IMR-90 (cell line): ENCODE measurements around the gene ZNF827. TPM values are rescaled to one million over a fixed set of nuclear protein-coding genes. Genes with fewer than 3 reads are reported as not detected.
A peak's percentile ranks its signal among the peaks of the same experiment; 100 is the strongest.

Experiments used
- ATAC-seq: fragments of 200-7000 bp; cut with Tn5 transposase; 2 replicates; pipeline ENCODE4 v1.9.1; 2020; ENCODE audit warnings: low read depth, mild to moderate bottlenecking, moderate library complexity
- BruUV-seq: library from RNA; stranded (reverse); fragments of 400-500 nt; replicated peaks from 2 replicates; lab custom pipeline; 2021; lab: Mats Ljungman, UMichigan
- CTCF ChIA-PET: fragments of 300-600 bp; formaldehyde crosslinking; extraction: SDS; loops from one replicate; lab custom pipeline; 2021; ENCODE audit warnings: antibody characterized with exemption; lab: Yijun Ruan, JAX
- POLR2A ChIA-PET: fragments of 300-600 bp; sonication (Branson Sonifier 250); formaldehyde crosslinking; loops from one replicate; lab custom pipeline; 2022; ENCODE audit warnings: antibody characterized with exemption; ENCODE audit not compliant: unreplicated experiment; lab: Charles Lee
- DNase-seq: peaks from one replicate; pipeline ENCODE4 v3.0.0; 2013
- H2AFZ ChIP-seq: replicated peaks from 2 replicates; pipeline ENCODE3; 2013; ENCODE audit warnings: low read length, mild to moderate bottlenecking; ENCODE audit not compliant: poor library complexity
- H2AK5ac ChIP-seq: 2 replicates; pipeline ENCODE4 v1.6.1; 2013; ENCODE audit warnings: low read depth, low read length, inconsistent platforms
- H2AK9ac ChIP-seq: replicated peaks from 2 replicates; pipeline ENCODE3; 2013; ENCODE audit warnings: mild to moderate bottlenecking, low read depth, low read length, moderate library complexity; ENCODE audit not compliant: poor library complexity
- H2BK120ac ChIP-seq: 2 replicates; pipeline ENCODE4 v1.6.1; 2013; ENCODE audit warnings: low read depth, low read length, inconsistent platforms
- H2BK15ac ChIP-seq: 3 replicates; pipeline ENCODE4 v1.6.1; 2013; ENCODE audit warnings: low read depth, low read length, inconsistent platforms
- H2BK20ac ChIP-seq: 2 replicates; pipeline ENCODE4 v1.6.1; 2013; ENCODE audit warnings: low read depth, mild to moderate bottlenecking, inconsistent platforms, low read length, moderate library complexity
- H2BK5ac ChIP-seq: 2 replicates; pipeline ENCODE4 v1.6.1; 2013; ENCODE audit warnings: mild to moderate bottlenecking, low read depth, low read length, inconsistent platforms; ENCODE audit not compliant: poor library complexity, severe bottlenecking
- H3K14ac ChIP-seq: replicated peaks from 2 replicates; pipeline ENCODE4 v1.6.1; 2013; ENCODE audit warnings: low read depth, low read length, inconsistent platforms
- H3K18ac ChIP-seq: 2 replicates; pipeline ENCODE4 v1.6.1; 2013; ENCODE audit warnings: low read depth, low read length, control low read depth
- H3K23ac ChIP-seq: 2 replicates; pipeline ENCODE4 v1.6.1; 2013; ENCODE audit warnings: low read depth, low read length, inconsistent platforms
- H3K27ac ChIP-seq: 2 replicates; pipeline ENCODE4 v1.5.1; 2013; ENCODE audit warnings: mild to moderate bottlenecking, control low read depth, low read length; ENCODE audit not compliant: insufficient read depth
- H3K27me3 ChIP-seq: 2 replicates; pipeline ENCODE4 v1.6.1; 2013; ENCODE audit warnings: low read length; ENCODE audit not compliant: control insufficient read depth, insufficient read depth
- H3K36me3 ChIP-seq: 2 replicates; pipeline ENCODE4 v1.6.1; 2013; ENCODE audit warnings: low read length, mixed read lengths; ENCODE audit not compliant: control insufficient read depth, insufficient read depth
- H3K4ac ChIP-seq: 2 replicates; pipeline ENCODE4 v1.6.1; 2013; ENCODE audit warnings: low read depth, low read length, inconsistent platforms
- H3K4me1 ChIP-seq: 2 replicates; pipeline ENCODE4 v1.6.1; 2013; ENCODE audit warnings: low read length, mixed read lengths; ENCODE audit not compliant: control insufficient read depth, insufficient read depth
- H3K4me2 ChIP-seq: 2 replicates; pipeline ENCODE4 v1.6.1; 2013; ENCODE audit warnings: low read depth, mild to moderate bottlenecking, control low read depth, low read length, moderate library complexity
- H3K4me3 ChIP-seq: 2 replicates; pipeline ENCODE4 v1.5.1; 2013; ENCODE audit warnings: low read depth, mild to moderate bottlenecking, control low read depth, low read length, moderate library complexity; ENCODE audit not compliant: insufficient read depth
- H3K56ac ChIP-seq: 2 replicates; pipeline ENCODE4 v1.6.1; 2013; ENCODE audit warnings: low read length, inconsistent platforms; ENCODE audit not compliant: insufficient read depth; ENCODE audit errors: extremely low read depth
- H3K79me1 ChIP-seq, 2 experiments: 2 replicates each; pipeline ENCODE4 v1.6.1; 2013; ENCODE audit warnings: low read length in 2 of 2, inconsistent platforms in 1 of 2, low read depth in 1 of 2
- H3K9ac ChIP-seq: 2 replicates; pipeline ENCODE4 v1.6.1; 2013; ENCODE audit warnings: low read depth, low read length, control low read depth
- H3K9me1 ChIP-seq: 2 replicates; pipeline ENCODE4 v1.6.1; 2013; ENCODE audit warnings: low read length, inconsistent platforms; ENCODE audit not compliant: insufficient read depth
- H3K9me3 ChIP-seq: 2 replicates; pipeline ENCODE4 v1.6.1; 2013; ENCODE audit warnings: low read length; ENCODE audit not compliant: control insufficient read depth, insufficient read depth
- H4K20me1 ChIP-seq: 2 replicates; pipeline ENCODE4 v1.6.1; 2013; ENCODE audit warnings: low read length, inconsistent platforms; ENCODE audit not compliant: insufficient read depth
- H4K5ac ChIP-seq: 2 replicates; pipeline ENCODE4 v1.6.1; 2013; ENCODE audit warnings: mild to moderate bottlenecking, low read depth, low read length, control low read depth
- H4K8ac ChIP-seq, 2 experiments: 2 replicates each; pipeline ENCODE4 v1.6.1; 2013; ENCODE audit warnings: low read depth in 2 of 2, low read length in 2 of 2, control low read depth in 1 of 2, inconsistent platforms in 1 of 2
- H4K91ac ChIP-seq: 2 replicates; pipeline ENCODE4 v1.6.1; 2013; ENCODE audit warnings: low read depth, low read length, inconsistent platforms; ENCODE audit not compliant: insufficient read depth
- BHLHE40 ChIP-seq: fragments of 150-350 bp; IDR thresholded peaks from 2 replicates; pipeline ENCODE4 v1.6.1; 2016; ENCODE audit warnings: mild to moderate bottlenecking, low read depth, low read length
- CHD1 ChIP-seq: IDR thresholded peaks from 2 replicates; pipeline ENCODE4 v1.6.1; 2012; ENCODE audit warnings: low read depth, low read length, improper control_type of control experiment
- FOS ChIP-seq: fragments of 150-350 bp; IDR thresholded peaks from 2 replicates; pipeline ENCODE4 v1.6.1; 2016; ENCODE audit warnings: low read depth, low read length
- MAZ ChIP-seq: IDR thresholded peaks from 2 replicates; pipeline ENCODE4 v1.6.1; 2012; ENCODE audit warnings: low read depth, mild to moderate bottlenecking, low read length, improper control_type of control experiment, moderate library complexity, borderline replicate concordance
- MXI1 ChIP-seq: IDR thresholded peaks from 2 replicates; pipeline ENCODE4 v1.6.1; 2012; ENCODE audit warnings: low read depth, mild to moderate bottlenecking, low read length, moderate library complexity, borderline replicate concordance
- WGBS, 2 experiments: methylation state at CpG; one replicate each; pipeline versions ENCODE4 v1.1.5 to v1.1.7; 2013; ENCODE audit warnings: missing lambda C conversion rate in 2 of 2; ENCODE audit not compliant: insufficient read length in 1 of 2; ENCODE audit errors: extremely low coverage in 2 of 2; 5-methylcytosine and 5-hydroxymethylcytosine counted together
- dilution Hi-C: fragments of 300-500 bp; cut with HindIII; formaldehyde crosslinking; loops from one replicate; pipeline ENCODE4 v1.14.3; 2018; ENCODE audit warnings: low sequenced_read_pairs; ENCODE audit not compliant: unreplicated experiment
- in situ Hi-C: fragments of 300-500 bp; cut with MboI; formaldehyde crosslinking; loops from 3 replicates; pipeline ENCODE4 v1.14.3; 2019; ENCODE audit warnings: low sequenced_read_pairs, inconsistent platforms, mixed read lengths
- intact Hi-C: fragments of 100-400 bp; cut with micrococcal nuclease; formaldehyde crosslinking; loops from 2 replicates; pipeline ENCODE4 v1.10.0; 2022
- polyA plus RNA-seq, 3 experiments: library from polyadenylated mRNA; depleted of rRNA; stranded (reverse); fragments of >200 nt; gene quantifications; 2 replicates each; pipeline ENCODE4 v1.2.3, GENCODE V29; 2012; ENCODE audit warnings: low replicate concordance in 1 of 3
- total RNA-seq: library from RNA; depleted of rRNA; stranded (reverse); fragments of >200 nt; gene quantifications from 2 replicates; pipeline ENCODE4 v1.2.3, GENCODE V29; 2012

ZNF827 gene
- total and polyA plus RNA-seq, 2 of the 4 experiments (the other 2 are of a cell fraction): 6.6 to 31.7 TPM

- intact Hi-C loops (no loop called here), in situ Hi-C loops (no loop called here), dilution Hi-C loops (no loop called here)
- Histone ChIP-seq H3K14ac (no peak overlapping the region), H2BK20ac (no peak overlapping the region), H2BK120ac (no peak overlapping the region), H3K23ac (no peak overlapping the region), H2AFZ (no peak overlapping the region), H3K4me1 (peaks cover 3% of the 10 kb centered on the region), H3K56ac (no peak overlapping the region), H4K91ac (no peak overlapping the region), H3K79me1 (peaks cover 5 to 14% of the 10 kb centered on the region in 2 experiments; a peak in 1 of 4 replicates), H3K4me2 (no peak overlapping the region), H3K9ac (no peak overlapping the region), H2AK5ac (no peak overlapping the region), H2BK5ac (no peak overlapping the region), H3K27me3 (no peaks in the 10 kb centered on the region), H4K20me1 (no peaks in the 10 kb centered on the region), H3K9me3 (no peaks in the 10 kb centered on the region), H2BK15ac (no peak overlapping the region), H4K8ac (no peak overlapping the region), H3K27ac (no peak overlapping the region), H3K9me1 (peaks cover 9% of the 10 kb centered on the region), H4K5ac (no peak overlapping the region), H2AK9ac (no peak overlapping the region), H3K18ac (no peak overlapping the region), H3K4me3 (no peak overlapping the region), H3K36me3 (peaks cover 12% of the 10 kb centered on the region), H3K4ac (peak overlapping the region; percentile 3; the same call in 1 of the 2 replicates)
- CTCF ChIA-PET: interaction anchor here (1.0 kb wide), 1 partner anchor 12 kb away, joined by 3 read pairs; no protein-coding TSS in a partner anchor
- POLR2A ChIA-PET: no interaction called here
- ATAC-seq: no peak
- no peak for TF ChIP-seq FOS
- no peak for TF ChIP-seq CHD1
- TF ChIP-seq MAZ: no peak
- no peak for TF ChIP-seq BHLHE40
- no peak for TF ChIP-seq MXI1
- WGBS, 2 experiments: no CpG with 5 or more reads among the region's 4 CpGs
- no TSS peak for BruUV-seq
- no peak for DNase-seq
These were observed 93.5 kb downstream of the ZNF827 start for GRCh38 chr4:145845118-145845517.
